Measurements from ENCODE around the gene NAMPT.
"Not testable (repeated sequence)": the region's sequence is repeated elsewhere in the genome, so short reads cannot be mapped to it uniquely, and the experiment has no call there.

Gene NAMPT

DNA sequence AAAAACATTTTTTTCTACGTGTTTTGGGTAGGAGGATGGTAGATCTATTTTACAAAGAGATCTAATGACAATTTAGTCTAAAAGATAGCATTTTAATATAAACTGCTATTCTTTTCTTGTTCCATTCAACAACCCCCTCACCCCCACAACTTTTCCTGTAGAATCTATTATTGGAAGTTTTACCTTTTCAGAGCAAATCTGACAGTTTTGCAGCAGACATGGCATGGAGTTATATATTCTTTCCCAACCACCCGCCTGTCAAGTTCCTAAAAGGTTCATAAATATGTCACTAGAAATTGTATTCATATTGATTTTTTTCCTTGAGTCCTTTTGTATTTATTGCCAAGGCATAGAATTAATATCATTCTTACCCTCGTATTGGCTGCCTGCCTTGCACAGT is 21.5 kb upstream of the NAMPT start:
- H3K4me3 ChIP-seq, result no peak overlapping the region
- no peak overlapping the region for H3K27ac ChIP-seq

DNA sequence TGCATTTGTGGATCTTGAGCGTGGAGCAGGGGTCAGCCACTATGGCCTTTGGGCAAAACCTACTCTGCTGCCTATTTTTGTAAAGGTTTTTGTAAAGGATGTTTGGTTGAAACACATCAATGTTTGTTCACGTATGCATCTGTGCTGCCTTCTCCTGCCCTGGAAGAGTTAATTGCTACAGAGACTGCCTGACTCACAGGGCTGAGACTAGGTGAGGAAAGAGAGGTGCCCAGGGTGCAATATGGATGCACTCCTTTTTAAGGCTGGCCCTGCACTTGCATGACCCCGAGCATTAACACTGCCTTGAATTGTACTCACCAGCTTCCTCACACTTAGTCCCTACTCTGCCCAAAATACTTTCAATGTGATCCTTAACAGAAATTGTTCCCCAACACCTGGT is 20.9 kb upstream of the NAMPT start:
- H3K27ac ChIP-seq, result no peak overlapping the region
- H3K4me3 ChIP-seq, result no peak overlapping the region

DNA sequence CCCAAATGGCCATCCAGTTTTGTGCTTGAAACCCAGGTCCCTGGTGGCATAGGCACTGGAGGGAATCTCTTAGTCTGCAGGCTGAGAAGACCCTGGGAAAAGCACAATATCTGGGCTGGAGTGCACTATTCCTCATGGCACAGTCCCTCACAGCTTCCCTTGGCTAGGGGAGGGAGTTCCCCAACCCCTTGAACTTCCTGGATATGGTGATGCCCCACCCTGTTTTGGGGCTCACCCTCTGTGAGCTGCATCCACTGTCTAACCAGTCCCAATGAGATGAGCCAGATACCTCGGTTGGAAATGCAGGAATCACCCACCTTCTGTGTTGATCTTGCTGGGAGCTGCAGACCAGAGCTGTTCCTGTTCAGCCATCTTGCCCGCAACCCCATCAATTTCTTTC is 19.8 kb upstream of the NAMPT start:
- no peak overlapping the region for H3K4me3 ChIP-seq
- H3K27ac ChIP-seq, result no peak overlapping the region

DNA sequence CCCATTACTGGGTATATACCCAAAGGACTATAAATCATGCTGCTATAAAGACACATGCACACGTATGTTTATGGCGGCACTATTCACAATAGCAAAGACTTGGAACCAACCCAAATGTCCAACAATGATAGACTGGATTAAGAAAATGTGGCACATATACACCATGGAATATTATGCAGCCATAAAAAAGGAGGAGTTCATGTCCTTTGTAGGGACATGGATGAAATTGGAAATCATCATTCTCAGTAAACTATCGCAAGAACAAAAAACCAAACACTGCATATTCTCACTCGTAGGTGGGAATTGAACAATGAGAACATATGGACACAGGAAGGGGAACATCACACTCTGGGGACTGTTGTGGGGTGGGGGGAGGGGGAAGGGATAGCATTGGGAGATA is 13.8 kb upstream of the NAMPT start:
- H3K27ac ChIP-seq, H3K4me3 ChIP-seq: not testable (repeated sequence)

DNA sequence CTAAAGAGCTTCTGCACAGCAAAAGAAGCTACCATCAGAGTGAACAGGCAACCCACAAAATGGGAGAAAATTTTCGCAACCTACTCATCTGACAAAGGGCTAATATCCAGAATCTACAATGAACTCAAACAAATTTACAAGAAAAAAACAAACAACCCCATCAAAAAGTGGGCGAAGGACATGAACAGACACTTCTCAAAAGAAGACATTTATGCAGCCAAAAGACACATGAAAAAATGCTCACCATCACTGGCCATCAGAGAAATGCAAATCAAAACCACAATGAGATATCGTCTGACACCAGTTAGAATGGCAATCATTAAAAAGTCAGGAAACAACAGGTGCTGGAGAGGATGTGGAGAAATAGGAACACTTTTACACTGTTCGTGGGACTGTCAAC is 13.4 kb upstream of the NAMPT start:
- H3K4me3 ChIP-seq, H3K27ac ChIP-seq: not testable (repeated sequence)

DNA sequence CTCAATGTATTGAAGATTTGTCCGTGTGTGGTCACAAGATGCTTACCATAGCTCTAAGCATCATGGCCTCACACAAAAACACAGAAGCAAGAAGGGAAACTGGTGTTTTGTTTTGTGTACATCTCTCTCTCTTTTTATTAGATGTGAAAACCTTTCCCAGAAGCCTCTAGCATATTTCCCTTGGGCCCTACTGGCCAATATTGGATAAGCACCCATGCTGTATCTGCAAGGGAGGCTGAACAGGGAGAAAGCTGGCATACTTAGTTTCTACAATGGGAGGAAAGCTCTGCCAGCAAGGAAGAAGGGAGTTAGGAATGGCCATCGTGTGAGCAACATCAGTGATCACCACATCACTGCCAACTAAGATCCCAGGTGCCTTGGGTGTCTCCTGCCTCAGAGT is 9.6 kb upstream of the NAMPT start:
- Histone ChIP-seq H3K4me3 (no peak overlapping the region), H3K27ac (no peak overlapping the region)

DNA sequence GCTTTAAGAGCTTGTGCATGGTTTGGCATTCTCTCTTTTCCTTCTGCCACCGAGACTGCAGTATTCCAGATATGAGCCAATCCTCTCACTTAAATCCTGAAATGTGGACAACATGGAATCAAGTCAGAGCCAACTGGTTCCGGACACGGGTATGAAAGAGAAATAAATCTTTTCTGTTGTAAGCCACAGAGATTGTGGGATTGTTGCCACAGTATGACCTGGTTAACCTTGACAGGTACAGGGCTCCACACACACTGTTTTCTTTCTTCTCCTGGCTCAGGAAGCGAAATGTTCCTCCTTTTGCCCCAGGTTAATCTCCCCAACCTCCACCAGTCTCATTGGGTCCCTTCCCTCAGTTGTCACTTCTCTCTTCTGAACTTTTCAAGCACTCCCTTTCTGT is 6.5 kb upstream of the NAMPT start:
- Histone ChIP-seq H3K4me3 (no peak overlapping the region), H3K27ac (no peak overlapping the region)

DNA sequence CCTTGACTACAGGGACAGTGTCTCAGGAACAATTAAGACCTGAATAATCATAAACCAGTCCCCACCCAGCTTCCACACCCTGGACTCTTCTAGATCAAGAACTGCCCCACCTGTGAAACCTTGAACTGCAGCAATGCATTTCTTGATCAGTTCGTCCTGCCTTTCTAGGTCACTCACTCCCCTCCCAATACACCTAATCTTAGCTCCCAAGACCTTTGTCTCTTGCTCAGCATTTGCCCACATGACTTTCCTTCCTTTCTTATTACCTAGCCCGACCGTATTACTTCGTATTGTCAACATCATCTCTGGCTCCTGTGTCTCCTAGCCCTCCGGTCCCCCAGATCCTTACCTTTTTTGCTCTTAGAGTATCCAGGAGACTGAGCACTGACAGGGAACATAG is 5.5 kb upstream of the NAMPT start:
- Histone ChIP-seq H3K4me3 (no peak overlapping the region), H3K27ac (no peak overlapping the region)

DNA sequence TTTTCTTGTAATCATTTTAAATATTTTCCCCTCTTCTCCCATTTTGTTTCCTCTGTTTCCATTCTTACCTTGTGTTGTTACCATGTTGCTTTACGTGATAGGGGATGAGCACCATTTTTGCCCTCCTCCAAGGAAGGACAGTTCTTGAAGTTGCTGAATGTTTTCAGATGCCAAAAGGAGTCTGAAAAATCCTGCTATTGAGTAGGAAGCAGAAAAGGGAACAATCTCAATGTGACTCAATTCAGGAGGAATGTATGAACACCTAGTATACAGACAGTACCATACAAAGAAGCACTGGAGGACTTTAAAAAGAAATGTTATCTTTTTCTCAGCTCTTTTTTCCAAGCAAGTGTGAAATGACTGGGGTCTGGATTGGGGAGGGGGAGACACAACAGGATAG is 5.1 kb upstream of the NAMPT start:
- no peak overlapping the region for H3K4me3 ChIP-seq
- no peak overlapping the region for H3K27ac ChIP-seq

DNA sequence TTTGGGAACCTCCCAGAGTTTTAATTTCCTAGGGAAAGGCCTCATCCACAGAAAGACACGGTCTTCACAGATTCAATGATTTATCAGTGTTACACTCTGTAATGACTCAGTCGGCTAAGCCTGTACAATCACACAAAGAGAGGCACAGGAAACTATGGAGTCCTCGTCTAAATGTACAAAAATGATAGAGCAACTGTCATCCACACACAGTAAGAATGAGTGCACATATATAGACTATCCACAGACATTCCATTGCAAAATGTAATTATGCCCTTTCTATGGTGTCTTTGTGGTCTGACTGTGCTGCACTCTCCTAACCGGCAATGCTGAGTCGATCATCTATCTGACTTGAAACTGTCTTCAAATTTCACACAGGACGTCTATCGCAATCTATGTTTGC is 3.5 kb upstream of the NAMPT start:
- no peak overlapping the region for H3K27ac ChIP-seq

DNA sequence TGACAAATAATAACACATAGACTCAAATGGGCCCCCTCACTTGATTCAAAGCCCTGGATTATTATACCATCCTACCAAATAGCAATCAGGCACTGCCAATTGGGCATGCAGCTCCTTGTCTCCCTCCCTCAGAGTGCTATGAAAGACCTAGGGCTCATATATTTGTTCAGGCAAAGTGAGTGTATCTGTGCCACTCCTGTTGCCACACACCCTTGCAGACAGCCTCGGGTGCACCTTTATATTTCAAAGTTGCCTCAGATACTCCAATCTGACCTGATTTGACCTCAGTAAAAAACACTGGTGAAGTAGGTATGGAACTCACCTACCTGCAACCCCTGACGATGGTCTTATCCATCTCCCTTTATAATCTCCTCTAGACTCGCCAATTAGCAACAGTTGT is 3.0 kb upstream of the NAMPT start:
- H3K4me3 ChIP-seq, result no peak overlapping the region
- H3K27ac ChIP-seq, result peak overlapping the region in 3 of 21 experiments; percentile 33 to 64 (median 49)

More for the DNA sequence above, 3.5 kb upstream of the NAMPT start:
- no peak overlapping the region for H3K4me3 ChIP-seq

DNA sequence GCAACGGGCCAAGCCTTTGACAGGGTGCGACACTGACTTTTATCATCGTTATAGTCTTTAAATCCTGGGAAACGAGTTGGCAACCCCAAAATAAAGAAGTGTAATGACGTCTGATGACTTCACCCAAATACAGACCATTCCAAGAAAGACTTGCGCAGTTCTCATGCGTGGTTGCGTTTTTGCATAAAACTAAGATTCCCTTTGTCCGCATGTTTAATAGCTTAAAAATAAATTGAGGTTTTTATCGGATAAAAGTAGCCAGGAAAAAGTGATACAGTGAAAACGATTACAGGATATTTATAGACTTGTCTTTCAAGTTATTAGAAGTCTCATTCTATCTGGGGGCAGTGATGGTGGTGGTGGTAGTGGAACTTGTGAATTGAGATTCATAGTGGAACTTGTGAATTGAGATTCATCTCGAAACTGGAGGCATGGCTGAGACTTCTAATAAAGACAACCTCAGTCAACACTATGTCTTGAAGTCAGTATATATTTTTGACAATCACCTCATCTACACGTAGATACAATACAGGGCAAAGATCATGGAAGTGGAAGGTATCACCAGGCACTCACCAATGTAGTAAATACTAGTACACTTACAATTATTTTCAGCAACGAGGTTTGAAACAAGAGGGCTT is 1.2 kb upstream of the NAMPT start:
- H3K27ac ChIP-seq, result peak overlapping the region; percentile 79 to 100 (median 94)
- peak overlapping the region; percentile 63 to 84 (median 72) for H3K4me3 ChIP-seq

DNA sequence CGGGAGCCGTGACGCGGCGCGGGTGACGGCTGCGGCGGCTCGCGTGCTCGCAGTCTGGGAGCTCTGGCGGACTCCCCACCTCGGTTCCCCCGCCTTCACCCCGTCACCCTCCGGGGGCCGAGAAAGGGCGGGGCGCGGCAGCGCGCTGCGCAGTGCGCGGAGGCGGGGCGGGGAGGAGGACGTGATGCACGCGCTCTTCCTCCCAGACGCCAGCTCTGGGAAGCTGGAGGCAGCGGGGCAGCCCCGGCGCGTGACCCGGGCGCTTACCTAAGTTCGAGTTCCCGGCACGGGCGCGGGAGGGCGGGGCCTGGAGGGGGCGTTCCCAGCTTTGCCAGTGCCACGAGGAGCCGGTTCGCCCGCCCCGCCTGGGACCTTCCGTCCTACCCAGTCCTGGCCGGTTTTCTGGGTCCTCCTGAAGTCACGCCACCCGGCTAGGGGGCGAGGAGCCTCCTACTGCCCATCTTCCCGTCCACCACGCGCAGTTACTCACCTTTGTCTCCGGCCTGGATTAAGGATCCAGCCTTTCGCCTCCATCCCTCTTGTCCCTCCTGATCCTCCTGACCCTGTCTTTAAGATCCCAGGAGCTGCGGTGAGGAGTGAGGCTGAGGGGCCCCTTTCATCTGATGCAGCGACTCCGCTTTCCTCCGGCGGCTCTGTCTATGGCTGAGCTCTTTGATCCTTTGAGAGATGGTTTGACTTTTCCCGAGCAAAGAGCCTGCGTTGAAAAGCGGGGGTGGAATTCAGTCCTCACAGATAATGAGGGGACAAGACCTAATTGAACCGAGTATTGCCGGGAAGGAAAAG is 470 bp upstream of the NAMPT start:
- Histone ChIP-seq H3K4me3 (peak overlapping the region; percentile 63 to 84 (median 72)), H3K27ac (peak overlapping the region; percentile 79 to 100 (median 94))

DNA sequence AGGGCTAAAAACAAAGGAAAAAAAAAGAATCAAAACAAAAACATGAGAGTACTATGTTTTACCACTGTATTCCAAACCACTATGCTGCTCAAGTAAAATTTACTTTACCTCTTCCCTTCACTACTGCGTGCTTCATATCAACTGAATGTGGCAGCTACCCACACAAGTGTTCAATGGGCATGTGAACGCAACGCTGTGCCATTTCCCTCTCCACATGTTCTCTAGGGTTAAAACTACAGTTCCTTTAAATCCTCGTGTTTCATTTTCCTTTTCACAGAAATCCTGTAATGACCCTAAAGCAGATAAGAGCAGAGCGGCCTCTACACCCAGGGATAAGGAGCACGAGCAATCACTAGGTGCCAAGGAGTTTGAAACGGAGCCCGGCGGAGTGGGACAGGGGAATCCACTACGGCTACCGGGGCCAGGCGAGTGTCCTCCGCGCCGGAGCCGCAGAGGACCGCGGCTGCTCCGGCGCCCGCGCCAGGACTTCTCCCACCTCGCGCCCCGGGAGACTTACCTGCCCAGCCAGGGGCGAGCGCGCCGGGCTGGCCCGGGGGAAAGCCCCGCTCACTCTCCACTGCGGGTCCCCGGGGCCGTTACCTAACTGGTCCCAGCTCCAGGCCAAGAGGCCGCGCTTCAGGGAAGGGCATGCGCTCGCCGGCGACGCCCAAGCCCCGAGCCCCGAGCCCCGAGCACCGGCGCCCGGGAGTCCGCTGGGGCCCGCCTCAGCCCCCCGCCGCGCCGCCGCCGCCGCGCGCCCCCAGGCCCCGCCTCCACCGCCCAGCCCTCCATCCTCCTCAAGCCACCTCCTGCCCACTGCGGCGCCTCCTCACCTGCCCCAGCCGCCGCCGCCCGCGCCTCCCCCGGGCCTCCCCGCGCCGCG is 711 bp downstream of the NAMPT start:
- Histone ChIP-seq H3K27ac (peak overlapping the region; percentile 83 to 100 (median 94)), H3K4me3 (peak overlapping the region; percentile 63 to 84 (median 72))

DNA sequence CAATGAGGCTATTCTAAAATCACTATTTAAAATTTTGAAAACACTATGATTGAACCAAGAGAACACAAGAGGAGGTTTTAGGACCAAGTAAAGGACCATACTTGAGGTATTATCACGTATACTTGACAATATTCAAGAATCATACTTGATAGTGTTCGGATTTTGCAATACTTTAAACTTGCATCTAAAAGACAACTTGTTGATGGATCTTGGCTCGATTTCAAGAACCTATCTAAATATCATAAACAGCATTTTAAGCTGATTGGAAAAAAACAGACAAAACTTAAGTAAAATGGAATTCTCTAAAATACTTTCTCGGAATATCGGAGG is 1.3 kb downstream of the NAMPT start:
- Histone ChIP-seq H3K27ac (peak overlapping the region in 18 of 21 experiments; percentile 84 to 100 (median 95)), H3K4me3 (peak overlapping the region; percentile 63 to 84 (median 72))

DNA sequence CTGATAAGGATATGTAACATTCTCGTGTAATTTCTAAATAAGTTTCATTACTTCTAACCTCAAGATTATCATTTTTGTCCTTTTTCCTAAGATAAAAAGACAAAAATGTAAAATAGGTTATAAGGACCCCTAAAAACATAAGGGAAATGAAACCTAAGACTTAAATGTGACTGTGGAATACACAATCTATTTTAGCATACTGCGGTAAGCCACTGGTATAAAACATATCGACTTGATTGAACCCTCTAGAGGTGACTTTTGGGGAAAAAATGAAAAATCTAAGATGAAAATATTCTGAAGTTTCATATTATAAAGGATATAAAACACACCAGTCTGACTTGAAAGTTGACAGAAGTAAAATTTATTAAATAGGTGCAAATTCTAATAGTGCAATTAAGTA is 1.9 kb downstream of the NAMPT start:
- Histone ChIP-seq H3K4me3 (peak overlapping the region in 6 of 7 experiments; percentile 63 to 82 (median 71)), H3K27ac (peak overlapping the region in 15 of 21 experiments; percentile 8 to 99 (median 96))

DNA sequence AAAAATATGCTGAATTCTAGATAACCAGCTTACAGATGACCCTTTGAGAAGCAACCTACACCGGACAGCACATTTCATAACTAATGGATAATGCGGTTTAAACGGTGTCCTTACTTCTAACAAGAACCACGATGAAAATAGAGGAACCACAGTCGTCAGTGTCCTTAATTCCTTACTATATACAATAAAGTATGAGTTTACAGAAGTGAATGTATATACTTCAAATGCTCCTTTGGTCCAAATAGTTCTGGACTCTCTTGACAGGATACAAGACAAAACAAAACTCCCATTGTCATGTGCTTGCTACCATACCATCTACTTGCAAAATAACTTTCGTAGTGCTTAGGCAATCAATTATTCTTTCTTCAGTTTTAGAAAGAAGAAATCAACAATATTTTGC is 2.4 kb downstream of the NAMPT start:
- Histone ChIP-seq H3K27ac (peak overlapping the region in 12 of 21 experiments; percentile 8 to 99 (median 96)), H3K4me3 (peak overlapping the region in 5 of 7 experiments; percentile 7 to 82 (median 70))

DNA sequence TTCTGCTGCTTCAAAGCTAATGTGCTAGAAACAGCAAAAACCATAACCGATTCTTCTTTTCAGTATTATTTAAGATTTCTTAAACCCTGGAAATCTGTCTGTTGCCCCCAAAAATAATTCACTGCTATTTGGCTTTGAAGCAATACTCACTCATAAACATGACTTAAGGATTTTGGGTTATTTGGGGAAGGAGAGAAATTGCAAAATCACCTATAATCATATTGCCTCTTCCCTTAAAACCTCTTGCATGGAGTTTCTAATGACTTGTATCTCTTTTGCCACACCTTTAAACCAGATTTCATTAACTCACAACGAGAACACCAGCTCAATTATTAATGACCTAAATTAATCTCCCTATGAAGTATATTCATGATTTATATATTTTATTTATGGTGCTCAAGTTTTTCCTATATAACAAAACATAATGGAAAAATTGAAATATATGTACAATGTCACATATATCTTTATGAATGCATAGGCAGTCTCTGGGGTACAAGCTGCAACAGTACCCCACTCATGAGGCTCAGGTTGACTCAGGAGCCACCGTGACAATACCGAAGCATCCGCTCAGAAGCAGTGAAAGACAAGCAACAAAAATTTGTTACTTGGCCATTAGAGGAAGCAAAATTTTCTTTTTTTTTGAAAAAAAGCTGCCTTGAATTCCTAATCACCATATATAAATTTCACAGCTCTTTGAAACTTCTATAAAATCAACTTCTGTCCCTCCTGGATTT is 3.0 kb downstream of the NAMPT start:
- H3K27ac ChIP-seq, result peak overlapping the region in 7 of 21 experiments; percentile 8 to 99 (median 39)
- peak overlapping the region in 4 of 7 experiments; percentile 7 to 82 (median 68) for H3K4me3 ChIP-seq

DNA sequence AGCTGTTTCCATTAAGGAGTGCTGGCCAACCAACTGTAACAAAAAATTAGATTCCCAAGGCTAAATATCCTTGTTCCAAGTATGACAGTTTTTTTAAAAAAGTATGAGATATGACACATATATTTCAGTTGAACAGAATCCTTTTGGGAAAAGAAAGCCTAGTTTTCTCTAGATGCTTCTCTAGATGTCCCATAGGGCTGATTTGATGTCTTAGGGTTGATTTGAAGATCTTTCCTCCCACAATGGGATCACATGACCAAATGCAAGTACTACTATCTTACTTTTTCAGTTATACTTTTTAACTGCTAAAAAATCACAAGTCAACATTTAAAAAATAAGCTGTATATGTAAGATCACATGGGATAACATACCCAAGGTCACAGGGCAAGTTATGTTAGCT is 3.7 kb downstream of the NAMPT start:
- Histone ChIP-seq H3K27ac (peak overlapping the region in 5 of 21 experiments; percentile 1 to 98 (median 52)), H3K4me3 (peak overlapping the region in 3 of 7 experiments; percentile 63 to 82 (median 72))
